ENCODE data around the gene EIF2D. TPM values are rescaled to one million over a fixed set of nuclear protein-coding genes. Genes with fewer than 3 reads are reported as not detected.

Gene EIF2D
- total and polyA plus RNA-seq, 9 of the 15 experiments (the other 6 are each of a cell fraction or from before 2014, with no cell fraction given): 81.1 to 138 (median 93.9) TPM

DNA sequence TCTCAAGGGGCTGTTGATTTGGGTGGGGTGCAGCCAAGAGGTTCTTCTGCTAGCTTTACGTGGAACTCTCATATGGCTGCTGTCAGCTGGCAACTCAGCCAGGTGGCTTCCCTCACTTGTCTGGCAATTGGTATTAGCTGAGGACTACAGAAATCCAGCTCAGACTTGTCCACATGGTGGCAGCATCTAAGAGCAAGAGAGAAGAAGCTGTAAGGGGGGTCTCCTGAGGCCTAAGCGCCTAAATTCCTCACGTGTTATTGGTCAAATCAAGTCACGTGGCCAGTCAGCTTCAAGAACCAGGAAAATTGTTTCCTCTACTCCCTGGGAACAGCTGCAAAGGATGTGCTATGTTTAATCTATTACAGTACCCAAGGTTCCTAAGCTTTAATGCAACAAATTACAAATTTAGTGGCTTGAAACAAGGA, 18.8 kb upstream of the EIF2D start (continued):
- TF ChIP-seq SAP30 (IDR thresholded peaks at IDR 0.05; ENCODE audit: borderline replicate concordance, insufficient read depth, low read depth, low read length, poor library complexity, severe bottlenecking): no peak
- TF ChIP-seq HSF4 (CRISPR knock-in tag; IDR thresholded peaks at IDR 0.05; ENCODE audit: borderline replicate concordance): no peak
- TF ChIP-seq ZNF551 (CRISPR knock-in tag; IDR thresholded peaks at IDR 0.05): no peak
- TF ChIP-seq ZNF589 (CRISPR knock-in tag; IDR thresholded peaks at IDR 0.05; ENCODE audit: low read depth): no peak
- no peak for TF ChIP-seq EHMT2 (IDR thresholded peaks at IDR 0.05)
- peak; percentile 67 for TF ChIP-seq CBFA2T2 (conservative IDR thresholded peaks at IDR 0.05)
- no peak; the same call in 1 of the 2 replicates for TF ChIP-seq ZBTB7A (IDR thresholded peaks at IDR 0.05; ENCODE audit: borderline replicate concordance, control insufficient read depth, low read depth, low read length)
- TF ChIP-seq RNF219 (CRISPR knock-in tag; IDR thresholded peaks at IDR 0.05): no peak
- no peak for TF ChIP-seq SNIP1 (IDR thresholded peaks at IDR 0.05; ENCODE audit: low read depth)
- TF ChIP-seq E2F1 (CRISPR knock-in tag; IDR thresholded peaks at IDR 0.05): no peak
- peak; percentile 89 for TF ChIP-seq TOE1 (IDR thresholded peaks at IDR 0.05; ENCODE audit: borderline replicate concordance)
- TF ChIP-seq TOE1 (CRISPR knock-in tag; IDR thresholded peaks at IDR 0.05; ENCODE audit: borderline replicate concordance, low read depth): no peak
- TF ChIP-seq IFI16 (CRISPR knock-in tag; IDR thresholded peaks at IDR 0.05): no peak
- peak; percentile 74 for TF ChIP-seq ZNF316 (IDR thresholded peaks at IDR 0.05)
- TF ChIP-seq WHSC1 (IDR thresholded peaks at IDR 0.05; ENCODE audit: low read length): no peak
- TF ChIP-seq USF1 (CRISPR knock-in tag; IDR thresholded peaks at IDR 0.05): peak; percentile 91
- no peak for TF ChIP-seq E2F6 (IDR thresholded peaks at IDR 0.05; ENCODE audit: borderline replicate concordance in 1 of 2, extremely low read depth in 1 of 2, insufficient read depth in 1 of 2, insufficient read length in 1 of 2, low read depth in 1 of 2, low read length in 1 of 2, poor library complexity in 1 of 2, severe bottlenecking in 1 of 2)
- TF ChIP-seq C11orf30 (IDR thresholded peaks at IDR 0.05; ENCODE audit: low read depth): no peak
- no peak for TF ChIP-seq GATAD2B (IDR thresholded peaks at IDR 0.05; ENCODE audit: borderline replicate concordance)
- no peak for TF ChIP-seq NR4A1 (CRISPR knock-in tag; IDR thresholded peaks at IDR 0.05)
- no peak for TF ChIP-seq NR4A1 (tag; IDR thresholded peaks at IDR 0.05)
- TF ChIP-seq ZNF75A (CRISPR knock-in tag; IDR thresholded peaks at IDR 0.05): no peak
- no peak for TF ChIP-seq ZBTB2 (IDR thresholded peaks at IDR 0.05)
